DOHH2 (cell line): ENCODE data around the gene ABI3BP.

Experiments used
- EZH2phosphoT487 ChIP-seq: fragments of 200-600 bp; sonication (generic); IDR thresholded peaks from 2 replicates; pipeline ENCODE4 v1.6.1; 2017; ENCODE audit warnings: borderline replicate concordance, mild to moderate bottlenecking, antibody characterized with exemption, low read length, moderate library complexity, mixed read lengths
- TF ChIP-seq, protein P1 (sequence below): fragments of 200-600 bp; sonication (generic); IDR thresholded peaks from one replicate; pipeline ENCODE4 v1.5.1; 2014; ENCODE audit warnings: antibody characterized with exemption, mild to moderate bottlenecking, low read depth, low read length; ENCODE audit not compliant: poor library complexity, severe bottlenecking

DNA sequence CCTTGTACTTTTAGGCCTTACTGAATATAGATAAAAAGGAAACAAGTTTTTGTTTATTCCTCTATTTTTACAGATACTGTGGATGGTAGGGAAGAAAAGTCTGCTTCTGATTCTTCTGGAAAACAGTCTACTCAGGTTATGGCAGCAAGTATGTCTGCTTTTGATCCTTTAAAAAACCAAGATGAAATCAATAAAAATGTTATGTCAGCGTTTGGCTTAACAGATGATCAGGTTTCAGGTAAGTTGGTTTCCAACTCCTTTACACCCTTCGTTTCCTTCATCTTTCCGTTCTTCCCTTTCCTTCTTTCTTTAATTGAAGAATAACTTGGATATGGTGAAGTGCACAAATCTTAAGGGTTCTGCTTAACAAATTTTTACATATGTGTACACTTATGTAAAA, 260.8 kb downstream of the ABI3BP start:
- TF ChIP-seq, protein P1, sequence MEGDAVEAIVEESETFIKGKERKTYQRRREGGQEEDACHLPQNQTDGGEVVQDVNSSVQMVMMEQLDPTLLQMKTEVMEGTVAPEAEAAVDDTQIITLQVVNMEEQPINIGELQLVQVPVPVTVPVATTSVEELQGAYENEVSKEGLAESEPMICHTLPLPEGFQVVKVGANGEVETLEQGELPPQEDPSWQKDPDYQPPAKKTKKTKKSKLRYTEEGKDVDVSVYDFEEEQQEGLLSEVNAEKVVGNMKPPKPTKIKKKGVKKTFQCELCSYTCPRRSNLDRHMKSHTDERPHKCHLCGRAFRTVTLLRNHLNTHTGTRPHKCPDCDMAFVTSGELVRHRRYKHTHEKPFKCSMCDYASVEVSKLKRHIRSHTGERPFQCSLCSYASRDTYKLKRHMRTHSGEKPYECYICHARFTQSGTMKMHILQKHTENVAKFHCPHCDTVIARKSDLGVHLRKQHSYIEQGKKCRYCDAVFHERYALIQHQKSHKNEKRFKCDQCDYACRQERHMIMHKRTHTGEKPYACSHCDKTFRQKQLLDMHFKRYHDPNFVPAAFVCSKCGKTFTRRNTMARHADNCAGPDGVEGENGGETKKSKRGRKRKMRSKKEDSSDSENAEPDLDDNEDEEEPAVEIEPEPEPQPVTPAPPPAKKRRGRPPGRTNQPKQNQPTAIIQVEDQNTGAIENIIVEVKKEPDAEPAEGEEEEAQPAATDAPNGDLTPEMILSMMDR = no peak
- no peak for TF ChIP-seq EZH2phosphoT487
